Stimulated activated CD8-positive, alpha-beta memory T cell treated with anti-CD3 and anti-CD28 coated beads, Interleukin-7, amount 100 ng/mL, for 1 hour (primary cell): ENCODE data around the gene SPTLC2.

Experiments
- DNase-seq, 2 donors: peaks; one replicate each; pipeline ENCODE4 v3.0.0-alpha.2; 2020; ENCODE audit warnings: low read depth in 2 of 2

The SPTLC2 gene

GRCh38 chr14:77507762-77508161, 108.7 kb downstream of the SPTLC2 start:
- DNase-seq: no peak

- no peak for DNase-seq
Observed at GRCh38 chr14:77505031-77505430, 111.4 kb downstream of the SPTLC2 start.

- no peak for DNase-seq
Observed at GRCh38 chr14:77503138-77503537, 113.3 kb downstream of the SPTLC2 start.

GRCh38 chr14:77502109-77502782, 114.2 kb downstream of the SPTLC2 start:
- DNase-seq: no peak

GRCh38 chr14:77498984-77499527, 117.4 kb downstream of the SPTLC2 start:
- no peak for DNase-seq

GRCh38 chr14:77498120-77498979, 118.1 kb downstream of the SPTLC2 start, which contains the start of gene ISM2:
ISM2 (minus strand) TSS chr14:77498816; CDS start chr14:77498793, 23 bp downstream.
- DNase-seq: no peak

- no peak for DNase-seq
Observed at GRCh38 chr14:77495334-77495733, 121.1 kb downstream of the SPTLC2 start.

GRCh38 chr14:77491056-77491455, 125.4 kb downstream of the SPTLC2 start:
- DNase-seq: no peak

- DNase-seq: no peak
Observed at GRCh38 chr14:77490347-77490986, 126.0 kb downstream of the SPTLC2 start.

GRCh38 chr14:77489041-77489440, 127.4 kb downstream of the SPTLC2 start:
- DNase-seq: no peak

GRCh38 chr14:77488558-77488957, 127.9 kb downstream of the SPTLC2 start:
- DNase-seq: no peak

- DNase-seq: no peak
Observed at GRCh38 chr14:77485901-77486678, 130.3 kb downstream of the SPTLC2 start.

- DNase-seq: no peak
Observed at GRCh38 chr14:77485256-77485655, 131.2 kb downstream of the SPTLC2 start.

GRCh38 chr14:77482422-77482821, 134.0 kb downstream of the SPTLC2 start:
- DNase-seq: no peak

GRCh38 chr14:77478796-77479195, 137.6 kb downstream of the SPTLC2 start:
- no peak for DNase-seq

GRCh38 chr14:77478029-77478428, 138.4 kb downstream of the SPTLC2 start:
- DNase-seq: no peak

- DNase-seq: no peak
Observed at GRCh38 chr14:77475432-77476115, 140.9 kb downstream of the SPTLC2 start.

- DNase-seq: no peak
Observed at GRCh38 chr14:77474479-77475177, 141.8 kb downstream of the SPTLC2 start.

GRCh38 chr14:77473921-77474320, 142.5 kb downstream of the SPTLC2 start:
- DNase-seq: no peak

GRCh38 chr14:77470224-77470870, 146.1 kb downstream of the SPTLC2 start:
- DNase-seq: no peak
